ENCODE data around the gene ZBTB16. TPM values are rescaled to one million over a fixed set of nuclear protein-coding genes. Genes with fewer than 3 reads are reported as not detected.

Gene ZBTB16
- polyA plus RNA-seq, 1 donor (not counting 4 experiments of a cell fraction or from before 2014, with no cell fraction given), result 0.18 TPM

- no peak overlapping the region for H3K4me3 ChIP-seq (ENCODE audit: control insufficient read depth in 2 of 3, extremely low read depth in 1 of 3, insufficient read depth in 2 of 3, low read depth in 1 of 3, low read length in 3 of 3)
- no peak for FAIRE-seq
Measured at GRCh38 chr11:114242032-114242431, 182.5 kb downstream of the ZBTB16 start.

GRCh38 chr11:114243461-114244372 lies 184.2 kb downstream of the ZBTB16 start:
- no peaks in the 10 kb centered on the region for H3K4me1 ChIP-seq (ENCODE audit: control insufficient read depth, extremely low read depth, insufficient read depth, low read length)
- H3K9ac ChIP-seq (ENCODE audit: control insufficient read depth, extremely low read depth, insufficient read depth, low read length), result no peak overlapping the region
- no peak for TF ChIP-seq CTCF (optimal IDR thresholded peaks at IDR 0.05 in 1 of 3, IDR thresholded peaks at IDR 0.05 in 1 of 3, conservative IDR thresholded peaks at IDR 0.05 in 1 of 3; ENCODE audit: extremely low read depth in 1 of 3, insufficient read depth in 2 of 3, low read length in 3 of 3)
- TF ChIP-seq EZH2 (IDR thresholded peaks at IDR 0.05; ENCODE audit: low read length), result no peak
- H3K4me2 ChIP-seq (ENCODE audit: control insufficient read depth, extremely low read depth, insufficient read depth, low read depth, low read length), result no peak overlapping the region
- H3K36me3 ChIP-seq (ENCODE audit: control insufficient read depth in 2 of 2, extremely low read depth in 1 of 2, insufficient read depth in 2 of 2, low read length in 2 of 2), result no peaks in the 10 kb centered on the region
- dilution Hi-C loops (cut with MboI; ENCODE audit: extremely low pct_ligation_motif_present, low sequenced_read_pairs), result no loop called here
- no peaks in the 10 kb centered on the region for H3K9me1 ChIP-seq (ENCODE audit: control insufficient read depth, extremely low read depth, insufficient read depth, low read length)
- no peak overlapping the region for H3K27ac ChIP-seq (ENCODE audit: control insufficient read depth, insufficient read depth, low read length)
- FAIRE-seq (no peak), DNase-seq (ENCODE audit: low read depth, low spot score) (no peak)
- no peaks in the 10 kb centered on the region for H3K27me3 ChIP-seq (ENCODE audit: control insufficient read depth, extremely low read depth, insufficient read depth, low read length)
- no peaks in the 10 kb centered on the region for H3K9me3 ChIP-seq (ENCODE audit: control insufficient read depth, low read depth, low read length)
- peaks cover 2% of the 10 kb centered on the region for H4K20me1 ChIP-seq (ENCODE audit: control insufficient read depth, extremely low read depth, insufficient read depth, low read length)
- H2AFZ ChIP-seq (ENCODE audit: control insufficient read depth, low read length), result no peak overlapping the region
- H3K79me2 ChIP-seq (ENCODE audit: control insufficient read depth, insufficient read depth, low read length), result no peaks in the 10 kb centered on the region
- H3K4me3 ChIP-seq (ENCODE audit: control insufficient read depth in 2 of 3, extremely low read depth in 1 of 3, insufficient read depth in 2 of 3, low read depth in 1 of 3, low read length in 3 of 3), result no peak overlapping the region

More at GRCh38 chr11:114242032-114242431, 182.5 kb downstream of the ZBTB16 start:
- H3K27ac ChIP-seq (ENCODE audit: control insufficient read depth, insufficient read depth, low read length), result no peak overlapping the region
- no peak overlapping the region for H2AFZ ChIP-seq (ENCODE audit: control insufficient read depth, low read length)
- no peaks in the 10 kb centered on the region for H3K36me3 ChIP-seq (ENCODE audit: control insufficient read depth in 2 of 2, extremely low read depth in 1 of 2, insufficient read depth in 2 of 2, low read length in 2 of 2)
- no peaks in the 10 kb centered on the region for H3K27me3 ChIP-seq (ENCODE audit: control insufficient read depth, extremely low read depth, insufficient read depth, low read length)
- H3K9ac ChIP-seq (ENCODE audit: control insufficient read depth, extremely low read depth, insufficient read depth, low read length), result no peak overlapping the region
- peaks cover 2% of the 10 kb centered on the region for H4K20me1 ChIP-seq (ENCODE audit: control insufficient read depth, extremely low read depth, insufficient read depth, low read length)
- no peaks in the 10 kb centered on the region for H3K4me1 ChIP-seq (ENCODE audit: control insufficient read depth, extremely low read depth, insufficient read depth, low read length)
- no peaks in the 10 kb centered on the region for H3K9me3 ChIP-seq (ENCODE audit: control insufficient read depth, low read depth, low read length)
- H3K9me1 ChIP-seq (ENCODE audit: control insufficient read depth, extremely low read depth, insufficient read depth, low read length), result no peaks in the 10 kb centered on the region
- DNase-seq (ENCODE audit: low read depth, low spot score), result no peak
- no peak overlapping the region for H3K4me2 ChIP-seq (ENCODE audit: control insufficient read depth, extremely low read depth, insufficient read depth, low read depth, low read length)
- dilution Hi-C loops (cut with MboI; ENCODE audit: extremely low pct_ligation_motif_present, low sequenced_read_pairs), result no loop called here
- TF ChIP-seq EZH2 (IDR thresholded peaks at IDR 0.05; ENCODE audit: low read length) (no peak), CTCF (optimal IDR thresholded peaks at IDR 0.05 in 1 of 3, IDR thresholded peaks at IDR 0.05 in 1 of 3, conservative IDR thresholded peaks at IDR 0.05 in 1 of 3; ENCODE audit: extremely low read depth in 1 of 3, insufficient read depth in 2 of 3, low read length in 3 of 3) (no peak)
- H3K79me2 ChIP-seq (ENCODE audit: control insufficient read depth, insufficient read depth, low read length), result no peaks in the 10 kb centered on the region
